Karpas-422 (cell line): Measurements from ENCODE around the gene ZCCHC12. TPM values are rescaled to one million over a fixed set of nuclear protein-coding genes. Genes with fewer than 3 reads are reported as not detected.

Experiments used
- DNase-seq: peaks from one replicate; pipeline ENCODE4 v3.0.0-alpha.2; 2015
- H2AFZ ChIP-seq: fragments of 200-600 bp; sonication (generic); 2 replicates; pipeline ENCODE4 v1.6.1; 2014; ENCODE audit warnings: antibody characterized with exemption, low read length, mixed read lengths
- H3K27ac ChIP-seq: fragments of 200-600 bp; sonication (generic); 2 replicates; pipeline ENCODE4 v1.5.1; 2014; ENCODE audit warnings: mild to moderate bottlenecking, low read length, moderate library complexity
- H3K27me3 ChIP-seq: fragments of 200-600 bp; sonication (generic); 2 replicates; pipeline ENCODE4 v1.6.1; 2014; ENCODE audit warnings: low read length, mixed read lengths
- H3K36me3 ChIP-seq: fragments of 200-600 bp; sonication (generic); 2 replicates; pipeline ENCODE4 v1.6.1; 2014; ENCODE audit warnings: low read length, mixed read lengths; ENCODE audit not compliant: insufficient read depth
- H3K4me1 ChIP-seq: fragments of 200-600 bp; sonication (generic); 2 replicates; pipeline ENCODE4 v1.6.1; 2014; ENCODE audit warnings: mild to moderate bottlenecking, low read length, mixed read lengths
- H3K4me2 ChIP-seq: fragments of 200-600 bp; sonication (generic); 2 replicates; pipeline ENCODE4 v1.6.1; 2014; ENCODE audit warnings: low read length, low read depth, mild to moderate bottlenecking; ENCODE audit not compliant: poor library complexity, severe bottlenecking
- H3K4me3 ChIP-seq: fragments of 200-600 bp; sonication (generic); 2 replicates; pipeline ENCODE4 v1.5.1; 2014; ENCODE audit warnings: mild to moderate bottlenecking, antibody characterized with exemption, low read length, mixed read lengths
- H3K79me2 ChIP-seq: fragments of 200-600 bp; sonication (generic); 2 replicates; pipeline ENCODE4 v1.6.1; 2014; ENCODE audit warnings: mild to moderate bottlenecking, low read length, mixed read lengths
- H3K9ac ChIP-seq: fragments of 200-600 bp; sonication (generic); 2 replicates; pipeline ENCODE4 v1.6.0; 2014; ENCODE audit warnings: low read length
- H3K9me2 ChIP-seq: fragments of 200-600 bp; sonication (generic), shearing (Covaris generic); replicated peaks from 2 replicates; pipeline ENCODE4 v1.6.0; 2014; ENCODE audit warnings: mild to moderate bottlenecking, low read length, moderate library complexity; ENCODE audit not compliant: insufficient read depth
- H3K9me3 ChIP-seq: fragments of 300-700, 200-600 bp; sonication (generic); 2 replicates; pipeline ENCODE4 v1.6.1; 2014; ENCODE audit warnings: low read length, mixed read lengths
- H4K20me1 ChIP-seq: fragments of 200-600 bp; sonication (generic); 2 replicates; pipeline ENCODE4 v1.6.1; 2014; ENCODE audit warnings: mild to moderate bottlenecking, antibody characterized with exemption, low read length, low read depth; ENCODE audit not compliant: insufficient read depth
- total RNA-seq: library from RNA; depleted of rRNA; stranded (reverse); fragments of >200 nt; shearing (Covaris generic); gene quantifications from 2 replicates; pipeline ENCODE4 v1.2.3, GENCODE V29; 2014; ENCODE audit warnings: low replicate concordance; rRNA removed

ZCCHC12 gene
- total RNA-seq, 1 experiment from 2014 or later, result not detected

DNA sequence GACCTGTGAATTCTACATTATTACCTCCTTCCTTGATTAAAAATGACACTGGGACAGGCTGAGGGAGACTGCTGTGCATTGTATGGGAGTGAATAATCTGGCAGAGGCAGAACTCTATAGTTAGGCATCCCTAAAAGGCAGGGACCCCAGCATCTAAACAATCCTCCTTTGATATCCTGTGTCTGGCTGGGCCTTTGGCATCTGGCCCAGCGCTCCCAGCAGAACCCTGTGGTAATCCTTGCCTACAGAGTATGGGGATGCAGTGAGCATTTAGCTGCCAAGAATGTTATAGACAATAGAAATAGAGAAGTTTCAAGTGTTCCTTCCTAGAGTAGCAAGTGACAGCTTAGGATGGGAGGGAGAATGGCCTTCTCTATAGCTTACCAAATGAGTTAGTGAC is 38.5 kb downstream of the ZCCHC12 start:
- no peaks in the 10 kb centered on the region for H3K79me2 ChIP-seq
- DNase-seq, result no peak

DNA sequence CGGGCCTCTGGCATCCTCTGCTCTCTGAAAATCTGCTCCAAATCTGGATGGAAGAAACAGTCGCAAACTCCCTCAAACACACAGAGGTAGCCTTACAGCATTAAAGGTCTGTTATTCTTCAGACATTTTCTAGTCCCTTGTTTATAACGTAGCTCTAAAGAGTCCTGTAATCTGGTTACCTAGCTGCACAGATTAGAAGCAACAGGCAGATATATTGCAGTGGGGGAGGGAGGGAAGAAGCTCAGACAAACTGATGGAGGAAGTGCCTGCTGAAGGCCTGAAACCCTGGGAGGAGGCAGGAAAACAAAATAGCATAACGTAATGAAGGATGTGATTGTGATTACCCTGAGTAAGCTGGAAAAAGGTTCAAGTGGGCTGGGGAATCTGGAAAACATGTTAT is 39.4 kb downstream of the ZCCHC12 start:
- Histone ChIP-seq H3K36me3 (no peaks in the 10 kb centered on the region), H3K27ac (no peak overlapping the region), H3K9ac (no peak overlapping the region), H3K4me3 (no peak overlapping the region), H3K9me3 (no peaks in the 10 kb centered on the region), H2AFZ (no peak overlapping the region), H3K4me1 (no peaks in the 10 kb centered on the region), H3K79me2 (no peaks in the 10 kb centered on the region), H3K4me2 (no peak overlapping the region), H3K27me3 (no peaks in the 10 kb centered on the region), H4K20me1 (no peaks in the 10 kb centered on the region), H3K9me2 (no peaks in the 10 kb centered on the region)
- no peak for DNase-seq

More for the DNA sequence above, 38.5 kb downstream of the ZCCHC12 start:
- H3K4me3 ChIP-seq, result no peak overlapping the region
- no peak overlapping the region for H3K9ac ChIP-seq
- no peak overlapping the region for H3K27ac ChIP-seq
- H3K9me3 ChIP-seq, result no peaks in the 10 kb centered on the region
- no peak overlapping the region for H2AFZ ChIP-seq
- H3K4me2 ChIP-seq, result no peak overlapping the region
- H3K9me2 ChIP-seq, result no peaks in the 10 kb centered on the region
- H3K36me3 ChIP-seq, result no peaks in the 10 kb centered on the region
- no peaks in the 10 kb centered on the region for H4K20me1 ChIP-seq
- H3K27me3 ChIP-seq, result no peaks in the 10 kb centered on the region
- no peaks in the 10 kb centered on the region for H3K4me1 ChIP-seq

DNA sequence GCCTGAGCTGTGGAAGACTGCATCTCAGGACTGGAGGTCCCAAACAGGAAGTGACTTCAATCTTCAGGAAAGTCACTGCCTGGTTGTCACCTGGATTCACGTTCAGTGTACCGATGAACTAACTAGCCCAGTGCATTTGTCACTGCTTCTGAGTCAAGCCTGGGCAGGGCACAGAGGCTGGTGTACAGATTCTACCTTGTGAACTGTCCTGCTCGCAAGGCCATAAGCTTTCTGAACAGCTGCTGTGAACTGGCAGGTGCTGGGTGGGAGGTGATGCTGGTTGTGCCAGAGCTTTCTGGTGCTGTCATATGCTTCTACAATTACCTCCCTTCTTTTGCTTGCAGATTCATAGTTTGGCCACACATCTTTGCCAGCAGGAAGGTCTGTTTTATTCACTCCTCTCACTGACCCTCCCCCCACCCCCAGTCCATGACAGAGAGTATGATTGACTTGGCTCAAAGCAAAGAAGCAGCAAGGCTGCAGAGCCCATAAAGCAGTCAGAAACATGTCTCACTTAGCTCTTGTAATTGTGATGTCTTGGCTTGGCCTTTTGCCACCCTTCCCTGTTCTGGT is 40.5 kb downstream of the ZCCHC12 start:
- H4K20me1 ChIP-seq, result no peaks in the 10 kb centered on the region
- H3K4me2 ChIP-seq, result no peak overlapping the region
- H3K4me1 ChIP-seq, result no peaks in the 10 kb centered on the region
- H3K36me3 ChIP-seq, result no peaks in the 10 kb centered on the region
- no peaks in the 10 kb centered on the region for H3K79me2 ChIP-seq
- H3K27ac ChIP-seq, result no peak overlapping the region
- no peak for DNase-seq
- no peaks in the 10 kb centered on the region for H3K9me2 ChIP-seq
- no peak overlapping the region for H3K9ac ChIP-seq
- H3K9me3 ChIP-seq, result no peaks in the 10 kb centered on the region
- H2AFZ ChIP-seq, result no peak overlapping the region
- H3K27me3 ChIP-seq, result no peaks in the 10 kb centered on the region
- H3K4me3 ChIP-seq, result no peak overlapping the region

DNA sequence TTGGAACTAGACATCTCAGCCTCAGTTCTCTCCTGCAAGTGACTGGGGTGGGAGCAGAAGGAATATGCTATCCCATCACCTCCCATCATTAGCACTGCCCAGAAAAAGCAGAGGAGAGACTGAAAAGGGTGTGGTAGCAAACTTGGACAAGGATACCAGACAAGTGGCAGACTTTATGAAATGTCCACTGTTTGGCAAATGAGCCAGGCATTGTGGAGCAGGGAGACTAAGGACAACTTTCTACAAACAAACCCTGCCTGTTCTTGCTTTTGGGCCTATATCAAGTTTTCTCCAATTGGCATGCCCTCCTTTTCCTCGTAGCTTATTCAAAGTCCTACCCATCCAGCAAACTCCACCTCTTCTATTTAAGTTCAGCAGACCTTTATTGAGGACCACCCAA is 41.6 kb downstream of the ZCCHC12 start:
- H3K9ac ChIP-seq, result no peak overlapping the region
- H3K27me3 ChIP-seq, result no peaks in the 10 kb centered on the region
- H3K9me2 ChIP-seq, result no peaks in the 10 kb centered on the region
- H3K27ac ChIP-seq, result no peak overlapping the region
- H3K4me3 ChIP-seq, result no peak overlapping the region
- no peaks in the 10 kb centered on the region for H3K36me3 ChIP-seq
- no peaks in the 10 kb centered on the region for H3K79me2 ChIP-seq
- no peak for DNase-seq
- no peaks in the 10 kb centered on the region for H4K20me1 ChIP-seq
- H3K9me3 ChIP-seq, result no peaks in the 10 kb centered on the region
- H3K4me2 ChIP-seq, result no peak overlapping the region
- H3K4me1 ChIP-seq, result no peaks in the 10 kb centered on the region
- H2AFZ ChIP-seq, result no peak overlapping the region

DNA sequence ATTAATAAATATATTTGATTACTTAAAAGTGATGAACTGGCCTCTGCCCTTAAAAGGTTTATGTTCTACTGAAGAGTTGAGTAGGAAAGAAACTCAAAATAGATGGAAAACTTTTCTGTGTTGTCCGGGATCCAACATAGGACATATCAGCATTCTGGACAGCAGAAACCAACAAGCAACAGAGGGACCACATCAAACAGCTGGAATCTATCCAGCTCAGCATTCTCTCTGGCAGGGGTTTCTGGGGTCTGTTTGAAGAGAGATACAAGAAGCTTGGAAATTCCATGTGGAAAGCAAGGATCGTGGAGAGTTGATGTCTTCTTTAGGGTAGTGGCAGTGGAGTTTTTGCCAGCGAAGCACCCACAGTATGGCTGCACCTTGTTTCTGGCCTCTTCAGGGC is 43.6 kb downstream of the ZCCHC12 start:
- no peak overlapping the region for H3K4me3 ChIP-seq
- DNase-seq, result no peak
- H2AFZ ChIP-seq, result no peak overlapping the region
- H3K9me2 ChIP-seq, result no peaks in the 10 kb centered on the region
- no peaks in the 10 kb centered on the region for H3K79me2 ChIP-seq
- no peaks in the 10 kb centered on the region for H3K9me3 ChIP-seq
- no peaks in the 10 kb centered on the region for H4K20me1 ChIP-seq
- no peaks in the 10 kb centered on the region for H3K4me1 ChIP-seq
- H3K9ac ChIP-seq, result no peak overlapping the region
- no peak overlapping the region for H3K27ac ChIP-seq
- no peak overlapping the region for H3K4me2 ChIP-seq
- H3K36me3 ChIP-seq, result no peaks in the 10 kb centered on the region
- no peaks in the 10 kb centered on the region for H3K27me3 ChIP-seq

DNA sequence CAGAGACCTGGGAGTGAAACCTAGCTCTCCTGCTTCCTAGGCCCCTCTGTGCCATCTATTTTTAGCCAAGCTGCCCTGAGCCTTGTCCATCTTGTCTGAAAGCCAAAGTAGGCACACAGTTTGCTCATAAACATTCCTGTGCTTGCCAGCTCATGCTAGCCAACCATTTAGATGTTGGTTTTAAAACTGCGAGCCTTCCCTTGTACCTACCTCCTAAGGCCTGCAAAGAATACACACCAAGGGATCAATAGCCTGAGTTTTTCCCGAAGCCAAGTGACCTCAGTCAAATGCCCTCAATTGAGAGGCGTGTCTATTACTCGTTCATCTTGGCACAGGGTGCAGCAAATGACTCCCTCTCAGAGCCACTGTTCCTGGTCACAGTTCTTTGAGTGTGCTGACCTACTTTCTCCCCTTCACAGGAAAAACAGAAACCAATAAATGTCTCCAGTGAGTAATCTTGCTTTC is 48.5 kb downstream of the ZCCHC12 start:
- Histone ChIP-seq H3K27ac (no peak overlapping the region), H3K9me3 (no peaks in the 10 kb centered on the region), H3K4me2 (no peak overlapping the region), H2AFZ (no peak overlapping the region), H3K4me1 (no peaks in the 10 kb centered on the region), H3K36me3 (no peaks in the 10 kb centered on the region), H3K9ac (no peak overlapping the region), H4K20me1 (no peaks in the 10 kb centered on the region), H3K27me3 (no peaks in the 10 kb centered on the region), H3K79me2 (no peaks in the 10 kb centered on the region), H3K9me2 (no peaks in the 10 kb centered on the region), H3K4me3 (no peak overlapping the region)
- no peak for DNase-seq

Other genes starting within 250 kb of the ZCCHC12 start
- 0.87 and 0.93 TPM in 2 replicates for gene IL13RA1, start 96.2 kb upstream of the ZCCHC12 start, total RNA-seq
- gene LONRF3, start 150.8 kb downstream of the ZCCHC12 start, total RNA-seq, result 5.4 and 6.3 TPM in 2 replicates
- gene CT47C1, start 249.2 kb downstream of the ZCCHC12 start, total RNA-seq, result not detected in 2 replicates